Fibroblast of the aortic adventitia (primary cell): ENCODE measurements around the gene TMEM266. TPM values are rescaled to one million over a fixed set of nuclear protein-coding genes. Genes with fewer than 3 reads are reported as not detected.

Source experiments
- DNase-seq: peaks from one replicate; pipeline ENCODE4 v3.0.0-alpha.2; 2010; ENCODE audit warnings: low read depth
- H3K4me3 ChIP-seq: 2 replicates; pipeline ENCODE4 v1.5.1; 2011; ENCODE audit warnings: low read depth, mild to moderate bottlenecking, control low read depth, low read length, moderate library complexity
- CTCF ChIP-seq: IDR thresholded peaks from 2 replicates; pipeline ENCODE4 v1.5.1; 2011; ENCODE audit warnings: mild to moderate bottlenecking, low read length, control low read depth, inconsistent platforms; ENCODE audit not compliant: insufficient read depth
- total RNA-seq: library from RNA; depleted of rRNA; stranded (reverse); fragments of >200 nt; gene quantifications from 2 replicates; pipeline ENCODE4 v1.2.3, GENCODE V29; 2012; ENCODE audit warnings: low replicate concordance

TMEM266 gene
- total RNA-seq, 1 donor = 0.09 TPM

DNA sequence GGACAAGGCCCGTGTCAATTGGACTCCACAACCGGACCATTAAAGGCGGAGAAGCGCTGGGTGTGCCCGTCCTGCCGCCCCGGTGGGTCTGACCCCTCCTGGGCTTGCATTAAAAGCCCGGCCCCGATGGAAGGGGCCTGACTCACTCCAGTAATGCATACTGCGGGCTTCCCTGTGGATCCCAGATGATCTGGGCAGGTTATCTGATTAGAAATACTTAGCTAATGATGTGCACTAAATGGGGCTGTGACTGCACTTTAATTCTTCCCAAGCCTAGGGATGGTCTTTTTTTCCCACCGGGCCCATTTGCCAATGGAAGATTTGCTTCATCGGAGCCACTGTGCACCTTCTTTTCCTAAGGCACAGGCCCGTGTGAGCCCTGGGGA is 124.9 kb downstream of the TMEM266 start:
- no peak overlapping the region for H3K4me3 ChIP-seq
- DNase-seq = no peak
- no peak for TF ChIP-seq CTCF

DNA sequence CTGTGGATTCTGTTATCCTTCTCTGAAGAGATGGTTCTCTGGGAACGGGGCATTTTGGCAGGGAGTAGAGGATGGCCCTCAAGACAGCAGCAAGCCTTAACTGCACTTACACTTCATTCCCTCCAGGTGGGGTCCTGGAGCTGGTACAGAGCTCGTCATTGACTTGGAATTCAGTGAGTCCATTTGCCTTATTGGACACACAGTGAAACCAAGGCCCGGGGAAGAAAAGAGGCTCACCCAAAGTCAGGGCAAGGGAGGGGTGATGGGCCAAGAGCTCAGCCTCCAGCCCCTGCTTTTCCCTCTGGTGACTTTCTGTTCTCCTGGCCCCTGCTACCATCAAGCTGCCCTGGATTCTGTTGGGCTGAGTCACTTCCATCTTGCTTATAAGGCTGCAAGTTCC is 125.9 kb downstream of the TMEM266 start:
- TF ChIP-seq CTCF = peak; percentile 71
- DNase-seq = peak; percentile 85
- H3K4me3 ChIP-seq = no peak overlapping the region

DNA sequence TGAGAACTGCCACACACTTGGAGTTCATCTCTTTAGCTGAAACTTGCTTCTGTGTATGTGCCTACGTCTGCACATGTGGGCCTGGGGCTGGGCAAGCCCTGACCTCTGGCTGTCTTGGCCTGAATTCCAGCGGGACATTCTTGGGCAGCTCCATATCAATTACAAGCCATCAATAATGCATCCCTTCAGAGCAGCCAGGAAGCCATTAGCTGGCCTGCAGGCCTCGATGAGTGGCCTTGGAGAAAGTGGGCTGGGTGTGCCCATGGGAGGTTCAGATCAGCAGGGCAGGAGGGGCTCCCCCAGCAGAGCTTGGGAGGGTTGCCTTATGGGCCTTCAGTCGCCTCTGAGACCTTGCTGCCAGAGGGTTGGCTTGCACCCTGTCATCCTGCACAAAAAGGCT is 127.4 kb downstream of the TMEM266 start:
- DNase-seq = no peak
- TF ChIP-seq CTCF = no peak

GRCh38 chr15:76189106-76189505 is 129.3 kb downstream of the TMEM266 start:
- TF ChIP-seq CTCF = no peak
- DNase-seq = no peak

More for the DNA sequence above, 127.4 kb downstream of the TMEM266 start:
- no peak overlapping the region for H3K4me3 ChIP-seq

GRCh38 chr15:76190070-76190564 is 130.3 kb downstream of the TMEM266 start:
- TF ChIP-seq CTCF = no peak
- no peak overlapping the region for H3K4me3 ChIP-seq
- DNase-seq = no peak

More at GRCh38 chr15:76189106-76189505, 129.3 kb downstream of the TMEM266 start:
- no peak overlapping the region for H3K4me3 ChIP-seq

DNA sequence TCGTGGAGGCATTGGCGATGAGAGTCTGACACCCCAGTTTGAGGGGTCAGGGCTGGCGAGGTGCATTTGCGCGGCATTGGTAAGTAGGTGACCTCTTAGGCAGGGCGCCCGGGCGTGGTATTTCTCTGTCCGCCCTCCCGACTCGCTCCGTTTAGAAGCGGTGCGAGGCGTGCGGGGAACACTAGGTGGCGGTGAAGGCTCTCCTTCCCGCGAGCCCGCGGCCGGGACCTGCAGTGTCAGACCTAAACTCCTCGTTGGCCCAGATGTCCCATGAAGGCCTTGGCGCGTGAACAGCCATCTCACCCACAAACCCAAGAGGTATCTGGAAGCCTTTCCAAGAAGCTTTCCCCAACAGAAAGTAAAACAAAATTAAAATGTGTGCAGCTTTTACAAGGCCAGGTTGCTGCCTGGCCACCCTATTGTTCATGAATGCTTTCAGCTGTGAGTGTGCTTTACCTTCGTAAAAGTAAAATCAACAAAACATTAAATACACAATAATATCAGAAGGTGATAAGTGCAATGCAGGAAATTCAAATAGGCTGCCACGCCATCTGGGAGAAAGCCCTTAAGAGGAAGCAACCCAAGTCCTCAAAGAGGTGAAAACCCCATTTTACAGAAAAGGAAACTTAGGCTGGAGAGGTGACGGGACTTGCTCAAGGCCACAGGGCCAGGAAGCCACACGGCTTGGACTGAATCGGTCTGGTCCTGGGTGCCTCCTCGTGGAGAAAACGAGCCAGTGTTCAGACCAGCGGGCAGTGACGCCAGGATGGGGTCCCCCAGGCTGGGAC is 131.2 kb downstream of the TMEM266 start:
- DNase-seq = peak; percentile 72
- peak overlapping the region; percentile 29 for H3K4me3 ChIP-seq
- TF ChIP-seq CTCF = peak; percentile 88
